ENCODE data around the gene TBC1D24. TPM values are rescaled to one million over a fixed set of nuclear protein-coding genes. Genes with fewer than 3 reads are reported as not detected.

TBC1D24 gene
- total RNA-seq, 1 experiment from 2014 or later: 14.8 TPM

- H3K4me3 ChIP-seq: no peak overlapping the region
Measured at GRCh38 chr16:2499454-2499853, 24.5 kb downstream of the TBC1D24 start.

GRCh38 chr16:2499890-2500429 lies 25.0 kb downstream of the TBC1D24 start:
- no peak for DNase-seq
- H3K4me3 ChIP-seq: no peak overlapping the region
- H3K9me3 ChIP-seq: no peaks in the 10 kb centered on the region
- no peaks in the 10 kb centered on the region for H3K27me3 ChIP-seq
- H3K36me3 ChIP-seq: peaks cover 13% of the 10 kb centered on the region

More at GRCh38 chr16:2499454-2499853, 24.5 kb downstream of the TBC1D24 start:
- Histone ChIP-seq H3K9me3 (no peaks in the 10 kb centered on the region), H3K27me3 (no peaks in the 10 kb centered on the region), H3K36me3 (peaks cover 13% of the 10 kb centered on the region)
- no peak for DNase-seq

- Histone ChIP-seq H3K4me3 (no peak overlapping the region), H3K27me3 (no peaks in the 10 kb centered on the region), H3K9me3 (no peaks in the 10 kb centered on the region), H3K36me3 (peaks cover 13% of the 10 kb centered on the region)
- DNase-seq: no peak
Measured at GRCh38 chr16:2500430-2500917, 25.5 kb downstream of the TBC1D24 start.

- H3K9me3 ChIP-seq: no peaks in the 10 kb centered on the region
- H3K36me3 ChIP-seq: peaks cover 13% of the 10 kb centered on the region
- H3K27me3 ChIP-seq: no peaks in the 10 kb centered on the region
- no peak overlapping the region for H3K4me3 ChIP-seq
- peak; percentile 69 for DNase-seq
Measured at GRCh38 chr16:2500918-2501750, 26.2 kb downstream of the TBC1D24 start.

GRCh38 chr16:2501946-2502895 lies 27.3 kb downstream of the TBC1D24 start:
- Histone ChIP-seq H3K4me3 (no peak overlapping the region), H3K36me3 (peaks cover 10% of the 10 kb centered on the region), H3K9me3 (no peaks in the 10 kb centered on the region), H3K27me3 (no peaks in the 10 kb centered on the region)
- DNase-seq: no peak

- H3K36me3 ChIP-seq: peaks cover 4% of the 10 kb centered on the region
- no peak for DNase-seq
Measured at GRCh38 chr16:2505695-2506094, 30.8 kb downstream of the TBC1D24 start.

GRCh38 chr16:2507052-2507659 lies 32.2 kb downstream of the TBC1D24 start:
- no peak for DNase-seq

More at GRCh38 chr16:2505695-2506094, 30.8 kb downstream of the TBC1D24 start:
- H3K9me3 ChIP-seq: no peaks in the 10 kb centered on the region
- no peaks in the 10 kb centered on the region for H3K27me3 ChIP-seq
- H3K4me3 ChIP-seq: no peak overlapping the region

GRCh38 chr16:2507665-2508064 lies 32.7 kb downstream of the TBC1D24 start:
- Histone ChIP-seq H3K36me3 (no peaks in the 10 kb centered on the region), H3K27me3 (no peaks in the 10 kb centered on the region), H3K4me3 (no peak overlapping the region), H3K9me3 (no peaks in the 10 kb centered on the region)
- no peak for DNase-seq

More at GRCh38 chr16:2507052-2507659, 32.2 kb downstream of the TBC1D24 start:
- Histone ChIP-seq H3K36me3 (no peaks in the 10 kb centered on the region; the same call in 1 of the 2 replicates), H3K9me3 (no peaks in the 10 kb centered on the region), H3K27me3 (no peaks in the 10 kb centered on the region), H3K4me3 (no peak overlapping the region)

- no peak overlapping the region for H3K4me3 ChIP-seq
- H3K36me3 ChIP-seq: no peaks in the 10 kb centered on the region
- no peaks in the 10 kb centered on the region for H3K9me3 ChIP-seq
- H3K27me3 ChIP-seq: no peaks in the 10 kb centered on the region
- DNase-seq: no peak
Measured at GRCh38 chr16:2508722-2509400, 33.9 kb downstream of the TBC1D24 start.

- no peaks in the 10 kb centered on the region for H3K27me3 ChIP-seq
- no peak for DNase-seq
- H3K9me3 ChIP-seq: no peaks in the 10 kb centered on the region
- H3K36me3 ChIP-seq: peaks cover 4% of the 10 kb centered on the region
- no peak overlapping the region for H3K4me3 ChIP-seq
Measured at GRCh38 chr16:2511128-2511800, 36.3 kb downstream of the TBC1D24 start.

GRCh38 chr16:2511996-2512734 lies 37.2 kb downstream of the TBC1D24 start:
- Histone ChIP-seq H3K4me3 (no peak overlapping the region), H3K27me3 (no peaks in the 10 kb centered on the region), H3K9me3 (no peaks in the 10 kb centered on the region), H3K36me3 (peaks cover 11% of the 10 kb centered on the region)
- no peak for DNase-seq

GRCh38 chr16:2512735-2513404 lies 37.9 kb downstream of the TBC1D24 start:
- Histone ChIP-seq H3K27me3 (no peaks in the 10 kb centered on the region), H3K4me3 (peak overlapping the region; percentile 95), H3K36me3 (peaks cover 12% of the 10 kb centered on the region), H3K9me3 (no peaks in the 10 kb centered on the region)
- no peak for DNase-seq

GRCh38 chr16:2513405-2514332 lies 38.7 kb downstream of the TBC1D24 start, which contains the start of gene ATP6V0C:
TSS of gene ATP6V0C (plus strand) at chr16:2513952. CDS start at chr16:2514104, 152 bp downstream.
- H3K27me3 ChIP-seq: no peaks in the 10 kb centered on the region
- peaks cover 12% of the 10 kb centered on the region for H3K36me3 ChIP-seq
- peak; percentile 93 for DNase-seq
- H3K9me3 ChIP-seq: no peaks in the 10 kb centered on the region
- peak within 1 kb of the TSS; percentile 95 for H3K4me3 ChIP-seq
